Measurements from ENCODE around the gene RWDD4. TPM values are rescaled to one million over a fixed set of nuclear protein-coding genes. Genes with fewer than 3 reads are reported as not detected.
A peak's percentile ranks its signal among the peaks of the same experiment; 100 is the strongest.

The RWDD4 gene
- total RNA-seq, 1 experiment from 2014 or later: 29.6 TPM

GRCh38 chr4:183638436-183638835 is 20.5 kb downstream of the RWDD4 start:
- Histone ChIP-seq H3K27ac (ENCODE audit: low read length) (peak overlapping the region; percentile 71), H2AFZ (ENCODE audit: low read length) (no peak overlapping the region), H3K9me3 (ENCODE audit: low read length) (no peaks in the 10 kb centered on the region), H3K79me2 (ENCODE audit: low read length) (no peaks in the 10 kb centered on the region), H3K4me2 (ENCODE audit: low read length) (no peak overlapping the region), H3K9me2 (replicated peaks; ENCODE audit: low read length) (no peaks in the 10 kb centered on the region), H3F3A (ENCODE audit: low read length, unreplicated experiment) (no peaks in the 10 kb centered on the region), H3K4me3 (ENCODE audit: low read length) (no peak overlapping the region), H3K27me3 (ENCODE audit: low read length) (no peaks in the 10 kb centered on the region), H3K36me3 (ENCODE audit: low read depth, low read length) (no peaks in the 10 kb centered on the region), H4K20me1 (ENCODE audit: low read length) (no peaks in the 10 kb centered on the region), H3K9ac (ENCODE audit: low read length) (no peak overlapping the region), H3K4me1 (ENCODE audit: insufficient read depth, low read length) (peaks cover 26% of the 10 kb centered on the region)
- ChIA-PET POLR2A (ENCODE audit: unreplicated experiment) (no interaction called here), CTCF (no interaction called here)
- no peak for ATAC-seq
- intact Hi-C loops (cut with micrococcal nuclease): loop anchor here (5.0 kb wide), 2 partner anchors 136 to 166 kb away; no protein-coding TSS in a partner anchor
- no TSS peak for BruUV-seq (replicated peaks)
- TF ChIP-seq EZH2phosphoT487 (IDR thresholded peaks at IDR 0.05; ENCODE audit: borderline replicate concordance, low read length) (no peak), EZH2 (IDR thresholded peaks at IDR 0.05; ENCODE audit: low read length, unreplicated experiment) (no peak)
- TF ChIP-seq, protein P1, sequence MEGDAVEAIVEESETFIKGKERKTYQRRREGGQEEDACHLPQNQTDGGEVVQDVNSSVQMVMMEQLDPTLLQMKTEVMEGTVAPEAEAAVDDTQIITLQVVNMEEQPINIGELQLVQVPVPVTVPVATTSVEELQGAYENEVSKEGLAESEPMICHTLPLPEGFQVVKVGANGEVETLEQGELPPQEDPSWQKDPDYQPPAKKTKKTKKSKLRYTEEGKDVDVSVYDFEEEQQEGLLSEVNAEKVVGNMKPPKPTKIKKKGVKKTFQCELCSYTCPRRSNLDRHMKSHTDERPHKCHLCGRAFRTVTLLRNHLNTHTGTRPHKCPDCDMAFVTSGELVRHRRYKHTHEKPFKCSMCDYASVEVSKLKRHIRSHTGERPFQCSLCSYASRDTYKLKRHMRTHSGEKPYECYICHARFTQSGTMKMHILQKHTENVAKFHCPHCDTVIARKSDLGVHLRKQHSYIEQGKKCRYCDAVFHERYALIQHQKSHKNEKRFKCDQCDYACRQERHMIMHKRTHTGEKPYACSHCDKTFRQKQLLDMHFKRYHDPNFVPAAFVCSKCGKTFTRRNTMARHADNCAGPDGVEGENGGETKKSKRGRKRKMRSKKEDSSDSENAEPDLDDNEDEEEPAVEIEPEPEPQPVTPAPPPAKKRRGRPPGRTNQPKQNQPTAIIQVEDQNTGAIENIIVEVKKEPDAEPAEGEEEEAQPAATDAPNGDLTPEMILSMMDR (conservative IDR thresholded peaks at IDR 0.05; ENCODE audit: low read depth, low read length): no peak
- DNase-seq: peak; percentile 14

- Histone ChIP-seq H3K27me3 (ENCODE audit: low read length) (no peaks in the 10 kb centered on the region), H3K9ac (ENCODE audit: low read length) (peak overlapping the region; percentile 49), H2AFZ (ENCODE audit: low read length) (no peak overlapping the region), H3K4me1 (ENCODE audit: insufficient read depth, low read length) (peaks cover 26% of the 10 kb centered on the region), H3K27ac (ENCODE audit: low read length) (peak overlapping the region; percentile 71), H3K79me2 (ENCODE audit: low read length) (no peaks in the 10 kb centered on the region), H3K4me2 (ENCODE audit: low read length) (peak overlapping the region; percentile 64), H3F3A (ENCODE audit: low read length, unreplicated experiment) (no peaks in the 10 kb centered on the region), H3K9me3 (ENCODE audit: low read length) (no peaks in the 10 kb centered on the region), H3K9me2 (replicated peaks; ENCODE audit: low read length) (no peaks in the 10 kb centered on the region), H3K4me3 (ENCODE audit: low read length) (peak overlapping the region; percentile 36; the same call in 1 of the 2 replicates), H4K20me1 (ENCODE audit: low read length) (no peaks in the 10 kb centered on the region), H3K36me3 (ENCODE audit: low read depth, low read length) (no peaks in the 10 kb centered on the region)
- CTCF ChIA-PET: no interaction called here
- POLR2A ChIA-PET (ENCODE audit: unreplicated experiment): no interaction called here
- TF ChIP-seq EZH2 (IDR thresholded peaks at IDR 0.05; ENCODE audit: low read length, unreplicated experiment): no peak
- TF ChIP-seq, protein P1 (conservative IDR thresholded peaks at IDR 0.05; ENCODE audit: low read depth, low read length): no peak
- TF ChIP-seq EZH2phosphoT487 (IDR thresholded peaks at IDR 0.05; ENCODE audit: borderline replicate concordance, low read length): no peak
- BruUV-seq (replicated peaks): no TSS peak
- peak; percentile 76 for ATAC-seq
- intact Hi-C loops (cut with micrococcal nuclease): loop anchor here (2.0 to 5.0 kb wide), 3 partner anchors 21 to 165 kb away; partner anchors contain the start of genes RWDD4 and TRAPPC11
- peak; percentile 61 for DNase-seq
Measured at GRCh38 chr4:183637461-183637860, 21.5 kb downstream of the RWDD4 start.

GRCh38 chr4:183636923-183637322 is 22.1 kb downstream of the RWDD4 start:
- intact Hi-C loops (cut with micrococcal nuclease): loop anchor here (2.0 to 5.0 kb wide), 3 partner anchors 22 to 165 kb away; partner anchors contain the start of genes RWDD4 and TRAPPC11
- BruUV-seq (replicated peaks): no TSS peak
- DNase-seq: peak; percentile 49

More at GRCh38 chr4:183636923-183637322, 22.1 kb downstream of the RWDD4 start:
- H3K27ac ChIP-seq (ENCODE audit: low read length): peak overlapping the region; percentile 71
- H3K4me3 ChIP-seq (ENCODE audit: low read length): peak overlapping the region; percentile 36
- ChIA-PET CTCF (no interaction called here), POLR2A (ENCODE audit: unreplicated experiment) (no interaction called here)
- no peaks in the 10 kb centered on the region for H3K9me2 ChIP-seq (replicated peaks; ENCODE audit: low read length)
- no peaks in the 10 kb centered on the region for H3F3A ChIP-seq (ENCODE audit: low read length, unreplicated experiment)
- peak overlapping the region; percentile 42 for H2AFZ ChIP-seq (ENCODE audit: low read length)
- H3K4me2 ChIP-seq (ENCODE audit: low read length): peak overlapping the region; percentile 64
- peak overlapping the region; percentile 49 for H3K9ac ChIP-seq (ENCODE audit: low read length)
- H3K27me3 ChIP-seq (ENCODE audit: low read length): no peaks in the 10 kb centered on the region
- H4K20me1 ChIP-seq (ENCODE audit: low read length): no peaks in the 10 kb centered on the region
- no peaks in the 10 kb centered on the region for H3K9me3 ChIP-seq (ENCODE audit: low read length)
- peak; percentile 83 for ATAC-seq
- H3K4me1 ChIP-seq (ENCODE audit: insufficient read depth, low read length): peaks cover 26% of the 10 kb centered on the region
- no peaks in the 10 kb centered on the region for H3K36me3 ChIP-seq (ENCODE audit: low read depth, low read length)
- no peak for TF ChIP-seq EZH2phosphoT487 (IDR thresholded peaks at IDR 0.05; ENCODE audit: borderline replicate concordance, low read length)
- no peak for TF ChIP-seq EZH2 (IDR thresholded peaks at IDR 0.05; ENCODE audit: low read length, unreplicated experiment)
- TF ChIP-seq, protein P1 (conservative IDR thresholded peaks at IDR 0.05; ENCODE audit: low read depth, low read length): no peak
- H3K79me2 ChIP-seq (ENCODE audit: low read length): no peaks in the 10 kb centered on the region

Measured in PC-3 (cell line).